CD4-positive, alpha-beta T cell (primary cell): ENCODE measurements around the gene GIGYF1. TPM values are rescaled to one million over a fixed set of nuclear protein-coding genes. Genes with fewer than 3 reads are reported as not detected.
A peak's percentile ranks its signal among the peaks of the same experiment; 100 is the strongest.

Experiments
- ATAC-seq: fragments of 200-7000 bp; cut with Tn5 transposase; one replicate; pipeline ENCODE4 v1.10.0; 2022; ENCODE audit warnings: mild to moderate bottlenecking; ENCODE audit not compliant: poor library complexity
- CTCF ChIA-PET: fragments of 350-600 bp; sonication (Branson Sonifier 250); formaldehyde crosslinking; loops from one replicate; lab custom pipeline; 2021; ENCODE audit warnings: antibody characterized with exemption, inconsistent platforms; lab: Charles Lee
- POLR2A ChIA-PET: fragments of 350-600 bp; sonication (Branson Sonifier 250); formaldehyde crosslinking; loops from one replicate; lab custom pipeline; 2021; ENCODE audit warnings: antibody characterized with exemption, inconsistent platforms; lab: Charles Lee
- DNase-seq, 14 experiments: peaks; one replicate each; pipeline ENCODE4 v3.0.0-alpha.2; 2013 to 2020; ENCODE audit warnings: mixed read lengths in 2 of 14
- H3K27ac ChIP-seq, 2 donors: one replicate each; pipeline versions ENCODE4 v1.5.1 to v1.7.0; 2013; ENCODE audit warnings: low read length in 2 of 2, low read depth in 1 of 2, mild to moderate bottlenecking in 1 of 2
- H3K27me3 ChIP-seq, 2 experiments: 1 replicate in 1 of 2; 2 replicates in 1 of 2; pipeline versions ENCODE4 v1.6.1 to v1.7.0; 2013; ENCODE audit warnings: low read length in 2 of 2, control low read depth in 1 of 2, mild to moderate bottlenecking in 1 of 2, moderate library complexity in 1 of 2; ENCODE audit not compliant: insufficient read depth in 2 of 2, control insufficient read depth in 1 of 2
- H3K36me3 ChIP-seq: one replicate; pipeline ENCODE4 v1.6.1; 2013; ENCODE audit warnings: low read length, control low read depth; ENCODE audit not compliant: insufficient read depth
- H3K4me1 ChIP-seq: one replicate; pipeline ENCODE4 v1.6.1; 2013; ENCODE audit warnings: low read length, control low read depth; ENCODE audit not compliant: insufficient read depth
- H3K4me3 ChIP-seq: one replicate; pipeline ENCODE4 v1.5.1; 2013; ENCODE audit warnings: mild to moderate bottlenecking, low read length, moderate library complexity
- H3K9me3 ChIP-seq, 2 experiments: 1 replicate in 1 of 2; 2 replicates in 1 of 2; pipeline versions ENCODE4 v1.6.1 to v1.7.0; 2013; ENCODE audit warnings: low read length in 2 of 2, mild to moderate bottlenecking in 2 of 2, control low read depth in 1 of 2, moderate library complexity in 1 of 2; ENCODE audit not compliant: control insufficient read depth in 1 of 2, insufficient read depth in 1 of 2
- H3K27ac Mint-ChIP-seq: one replicate; pipeline ENCODE4 v1.8.0; 2020; ENCODE audit warnings: mixed read lengths
- H3K27me3 Mint-ChIP-seq: one replicate; pipeline ENCODE4 v1.8.0; 2021; ENCODE audit warnings: mixed read lengths
- H3K36me3 Mint-ChIP-seq: one replicate; pipeline ENCODE4 v1.8.0; 2021; ENCODE audit warnings: low read depth, mixed read lengths
- H3K4me1 Mint-ChIP-seq: one replicate; pipeline ENCODE4 v1.8.0; 2021; ENCODE audit warnings: low read depth, mixed read lengths
- H3K4me3 Mint-ChIP-seq: one replicate; pipeline ENCODE4 v1.8.0; 2020; ENCODE audit warnings: mild to moderate bottlenecking, mixed read lengths
- H3K9me3 Mint-ChIP-seq: one replicate; pipeline ENCODE4 v1.8.0; 2020; ENCODE audit warnings: mixed read lengths
- CTCF ChIP-seq: fragments of 200-600 bp; IDR thresholded peaks from one replicate; pipeline ENCODE4 v1.8.0; 2022; ENCODE audit warnings: antibody characterized with exemption, mild to moderate bottlenecking
- intact Hi-C, 2 experiments: fragments of 100-400 bp; cut with DNase I in 1 of 2; cut with micrococcal nuclease in 1 of 2; formaldehyde crosslinking; loops; one replicate each; pipeline versions ENCODE4 v1.15.1 to v1.9.0; 2023 to 2025; cut with DNase I, micrococcal nuclease
- total RNA-seq, 174 experiments: library from RNA in 2 of 174; stranded (reverse) in 2 of 174; gene quantifications; one replicate each; pipeline ENCODE4 v1.2.3 and lab custom pipeline; 2021 to 2026

GIGYF1 gene
- total RNA-seq, 2 experiments from 2014 or later = 75.5 to 78.8 TPM

DNA sequence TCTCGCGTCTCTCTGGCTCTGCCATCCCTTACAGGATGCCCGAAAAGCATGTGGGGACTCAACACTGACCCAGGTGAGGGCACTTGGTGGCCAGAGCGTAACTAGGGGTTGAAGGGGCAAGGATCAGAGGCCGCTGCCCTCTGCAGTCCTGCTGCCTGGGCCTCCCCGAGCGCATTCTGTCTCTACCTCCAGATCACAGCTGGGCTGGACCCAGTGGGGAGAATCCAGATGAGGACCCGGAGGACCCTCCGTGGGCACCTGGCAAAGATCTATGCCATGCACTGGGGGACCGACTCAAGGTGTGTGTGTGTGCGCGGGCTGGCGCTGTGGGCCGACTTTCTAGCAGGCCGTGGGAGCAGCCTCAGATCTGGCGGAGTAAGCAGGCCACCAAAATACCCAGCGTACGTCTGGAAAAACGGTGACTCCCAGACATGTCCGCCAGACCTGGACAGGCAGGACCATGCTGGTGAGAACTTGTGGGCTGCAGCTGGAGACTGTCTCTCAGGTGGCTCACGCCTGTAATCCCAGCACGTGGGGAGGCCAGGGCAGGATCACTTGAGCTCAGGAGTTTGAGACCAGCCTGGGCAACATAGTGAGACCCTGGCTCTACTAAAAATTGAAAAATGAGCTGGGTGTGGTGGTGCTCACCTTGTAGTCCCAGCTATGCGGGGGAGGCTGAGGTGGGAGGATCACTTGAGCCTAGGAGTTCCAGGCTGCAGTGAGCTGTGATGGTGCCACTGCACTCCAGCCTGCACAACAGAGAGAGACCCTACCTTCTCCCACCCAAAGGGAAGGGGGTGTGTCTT, 17.3 kb downstream of the GIGYF1 start:
- peaks cover 65% of the 10 kb centered on the region for H3K36me3 Mint-ChIP-seq
- peak overlapping the region; percentile 94 for H3K4me3 ChIP-seq
- intact Hi-C loops = loop anchor here in 1 of 2 experiments (2.0 to 5.0 kb wide), 3 partner anchors 14 to 199 kb away; partner anchors contain the start of gene TSC22D4
- peak overlapping the region; percentile 95 for H3K27ac Mint-ChIP-seq
- H3K27ac ChIP-seq = peak overlapping the region; percentile 86 to 88
- peaks cover 38% of the 10 kb centered on the region for H3K36me3 ChIP-seq
- ChIA-PET CTCF (interaction anchor here (0.9 to 1.0 kb wide), 2 partner anchors 15 to 28 kb away, joined by 3 to 5 read pairs; no protein-coding TSS in a partner anchor), POLR2A (interaction anchor here (0.9 to 10.6 kb wide), 11 partner anchors 12 to 198 kb away, joined by 3 to 92 read pairs (median 5); partner anchors contain the start of genes FBXO24, GIGYF1, LRCH4 and MOSPD3)
- DNase-seq (peak in 1 of 14 experiments; percentile 55), ATAC-seq (no peak)
- H3K4me1 ChIP-seq = peaks cover 58% of the 10 kb centered on the region
- no peaks in the 10 kb centered on the region for H3K27me3 Mint-ChIP-seq
- H3K9me3 Mint-ChIP-seq = no peaks in the 10 kb centered on the region
- peaks cover 0 to 3% of the 10 kb centered on the region in 2 experiments for H3K9me3 ChIP-seq
- H3K27me3 ChIP-seq = no peaks in the 10 kb centered on the region
- H3K4me3 Mint-ChIP-seq = peak overlapping the region; percentile 97
- TF ChIP-seq CTCF = no peak
- H3K4me1 Mint-ChIP-seq = peaks cover 49% of the 10 kb centered on the region

DNA sequence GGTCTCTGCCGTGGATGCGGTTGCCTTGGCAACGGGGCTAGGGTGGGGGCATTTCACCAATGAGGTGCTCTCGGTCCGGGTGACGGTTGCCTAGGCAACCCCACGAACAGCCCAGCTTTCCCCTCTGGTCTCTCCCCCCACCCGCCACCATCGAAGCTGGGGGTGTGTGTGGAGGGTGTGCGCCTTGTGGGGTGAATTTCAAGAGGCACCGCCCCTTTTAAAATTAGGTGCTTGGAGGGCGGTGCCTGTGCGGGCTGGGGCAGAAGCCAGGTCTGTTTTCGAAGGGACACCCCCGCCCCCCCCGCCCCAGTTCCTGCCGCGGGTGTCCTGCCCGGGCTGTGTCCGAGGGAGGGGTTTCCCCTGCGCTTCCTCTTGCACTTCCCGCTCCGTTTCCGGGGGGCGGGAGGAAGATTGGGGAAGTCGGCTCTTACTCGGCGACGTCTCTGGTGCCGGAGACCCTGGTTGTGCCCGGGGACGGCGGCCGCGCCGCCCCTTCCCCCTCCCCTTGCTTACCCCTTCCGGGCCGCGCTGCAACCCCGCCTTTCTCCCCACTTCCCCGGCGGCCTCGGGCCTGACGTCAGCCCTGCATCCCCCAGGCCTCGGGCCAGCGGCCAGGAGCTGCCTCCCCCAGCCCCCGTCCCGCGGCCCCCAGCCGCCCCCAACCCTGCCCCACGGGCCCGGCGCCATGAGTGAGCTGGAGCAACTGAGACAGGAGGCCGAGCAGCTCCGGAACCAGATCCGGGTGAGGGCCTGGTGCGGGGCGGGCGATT, 18.3 kb downstream of the GIGYF1 start:
- no peak for TF ChIP-seq CTCF
- Mint-ChIP-seq H3K27me3 (no peaks in the 10 kb centered on the region), H3K9me3 (no peaks in the 10 kb centered on the region), H3K4me3 (peak overlapping the region; percentile 97), H3K36me3 (peaks cover 58% of the 10 kb centered on the region), H3K4me1 (peaks cover 41% of the 10 kb centered on the region), H3K27ac (peak overlapping the region; percentile 95)
- peak overlapping the region; percentile 94 for H3K4me3 ChIP-seq
- ChIA-PET CTCF (interaction anchor here (1.3 kb wide), 1 partner anchor 63 kb away, joined by 3 read pairs; the partner anchor contains the start of gene MOSPD3), POLR2A (interaction anchor here (0.9 to 10.6 kb wide), 10 partner anchors 13 to 247 kb away, joined by 3 to 92 read pairs (median 9); partner anchors contain the start of genes FBXO24, GIGYF1, LRCH4 and MOSPD3)
- ATAC-seq (peak; percentile 65), DNase-seq (peak; percentile 70 to 98 (median 87))
- peak overlapping the region; percentile 86 to 88 for H3K27ac ChIP-seq
- H3K4me1 ChIP-seq = peaks cover 50% of the 10 kb centered on the region
- peaks cover 34% of the 10 kb centered on the region for H3K36me3 ChIP-seq
- no peaks in the 10 kb centered on the region for H3K9me3 ChIP-seq
- intact Hi-C loops = loop anchor here (2.0 to 5.0 kb wide), 5 partner anchors 15 to 198 kb away; partner anchors contain the start of genes MOSPD3 (in 1 of the 2) and TSC22D4 (in 1 of the 2)
- H3K27me3 ChIP-seq = no peaks in the 10 kb centered on the region

GRCh38 chr7:100675105-100675451, 19.0 kb downstream of the GIGYF1 start:
- H3K4me1 Mint-ChIP-seq = peaks cover 34% of the 10 kb centered on the region
- Histone ChIP-seq H3K27me3 (no peaks in the 10 kb centered on the region), H3K4me1 (peaks cover 43% of the 10 kb centered on the region), H3K4me3 (peak overlapping the region; percentile 94), H3K27ac (peak overlapping the region; percentile 86 to 90), H3K9me3 (no peaks in the 10 kb centered on the region), H3K36me3 (peaks cover 34% of the 10 kb centered on the region)
- no peaks in the 10 kb centered on the region for H3K9me3 Mint-ChIP-seq
- no peaks in the 10 kb centered on the region for H3K27me3 Mint-ChIP-seq
- TF ChIP-seq CTCF = no peak
- ATAC-seq (peak; percentile 15), DNase-seq (peak in 5 of 14 experiments; percentile 25 to 40 (median 33))
- peak overlapping the region; percentile 99 for H3K4me3 Mint-ChIP-seq
- ChIA-PET POLR2A (interaction anchor here (0.8 to 10.6 kb wide), 10 partner anchors 14 to 247 kb away, joined by 3 to 92 read pairs (median 8); partner anchors contain the start of genes FBXO24, GIGYF1, LRCH4 and MOSPD3), CTCF (interaction anchor here (1.3 to 1.4 kb wide), 2 partner anchors 30 to 63 kb away, joined by 3 to 5 read pairs; partner anchors contain the start of gene MOSPD3)
- intact Hi-C loops = loop anchor here (2.0 to 5.0 kb wide), 3 partner anchors 62 to 198 kb away; partner anchors contain the start of genes MOSPD3 (in 1 of the 2) and TSC22D4 (in 1 of the 2)
- peaks cover 51% of the 10 kb centered on the region for H3K36me3 Mint-ChIP-seq
- H3K27ac Mint-ChIP-seq = peak overlapping the region; percentile 95
